Activated naive CD4-positive, alpha-beta T cell treated with anti-CD3 and anti-CD28 coated beads, Interleukin-2, amount 10 ng/mL, durations not matched to agents 7 days and 5 days (primary cell): ENCODE results near the gene CALD1.
A peak's percentile ranks its signal among the peaks of the same experiment; 100 is the strongest.

ENCODE experiments used
- CTCF ChIA-PET: fragments of 350-600 bp; sonication (Branson Sonifier 250); formaldehyde crosslinking; loops from one replicate; lab custom pipeline; 2021; ENCODE audit warnings: antibody characterized with exemption; lab: Charles Lee
- DNase-seq: peaks from one replicate; pipeline ENCODE4 v3.0.0-alpha.2; 2020
- H3K27ac Mint-ChIP-seq: one replicate; pipeline ENCODE4 v1.8.0; 2021; ENCODE audit warnings: mild to moderate bottlenecking, moderate library complexity, mixed read lengths
- H3K27me3 Mint-ChIP-seq: one replicate; pipeline ENCODE4 v1.8.0; 2021; ENCODE audit warnings: mild to moderate bottlenecking, mixed read lengths
- H3K36me3 Mint-ChIP-seq: one replicate; pipeline ENCODE4 v1.8.0; 2021; ENCODE audit warnings: mixed read lengths
- H3K4me1 Mint-ChIP-seq: one replicate; pipeline ENCODE4 v1.8.0; 2021; ENCODE audit warnings: mixed read lengths
- H3K4me3 Mint-ChIP-seq: one replicate; pipeline ENCODE4 v1.8.0; 2021; ENCODE audit warnings: mild to moderate bottlenecking, moderate library complexity, mixed read lengths
- H3K9me3 Mint-ChIP-seq: one replicate; pipeline ENCODE4 v1.8.0; 2021; ENCODE audit warnings: mixed read lengths

Gene CALD1

DNA sequence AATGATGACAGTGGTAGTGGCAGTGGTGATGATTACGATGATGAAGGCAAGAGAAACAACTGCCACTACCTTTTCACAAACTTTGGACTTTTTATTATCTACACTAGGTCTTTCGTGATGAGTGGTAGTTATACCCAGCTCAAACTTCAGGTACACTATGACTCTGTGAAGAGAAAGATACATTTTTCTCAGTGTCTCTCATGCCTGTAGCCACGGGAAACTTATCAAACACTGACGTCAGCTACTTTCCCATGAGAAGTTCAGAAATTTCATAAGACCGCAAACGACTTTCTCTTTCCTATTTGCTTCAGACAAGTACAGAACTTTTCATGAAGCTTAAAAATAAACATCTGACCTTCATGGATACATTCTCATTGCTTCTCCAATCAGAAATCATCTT lies 57.0 kb downstream of the CALD1 start:
- CTCF ChIA-PET = interaction anchor here (0.9 kb wide), 1 partner anchor 10 kb away, joined by 3 read pairs; no protein-coding TSS in a partner anchor
- no peaks in the 10 kb centered on the region for H3K4me1 Mint-ChIP-seq
- no peaks in the 10 kb centered on the region for H3K27me3 Mint-ChIP-seq
- H3K9me3 Mint-ChIP-seq = no peaks in the 10 kb centered on the region
- H3K36me3 Mint-ChIP-seq = no peaks in the 10 kb centered on the region
- H3K4me3 Mint-ChIP-seq = no peak overlapping the region
- H3K27ac Mint-ChIP-seq = no peak overlapping the region
- no peak for DNase-seq

DNA sequence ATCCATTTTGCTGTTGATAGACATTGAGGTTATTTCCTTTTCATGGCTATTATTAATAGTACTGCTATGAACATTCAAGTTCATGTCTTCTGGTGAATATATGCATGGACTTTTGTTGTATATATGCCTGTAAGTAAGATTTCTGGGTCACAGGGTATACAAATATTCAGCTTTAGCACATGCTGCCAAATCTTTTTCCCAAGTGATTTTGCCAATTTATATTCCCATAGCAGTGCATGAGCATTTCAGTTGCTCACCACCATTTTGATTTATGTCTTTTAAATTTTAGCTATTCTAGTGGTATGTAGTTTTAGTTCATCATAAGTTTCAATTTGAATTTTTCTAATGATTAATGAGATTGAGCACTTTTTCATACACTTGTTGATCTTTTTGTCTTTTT lies 59.9 kb downstream of the CALD1 start:
- DNase-seq = no peak
- Mint-ChIP-seq H3K36me3 (no peaks in the 10 kb centered on the region), H3K4me1 (no peaks in the 10 kb centered on the region), H3K27ac (no peak overlapping the region), H3K4me3 (no peak overlapping the region), H3K27me3 (peaks cover 3% of the 10 kb centered on the region), H3K9me3 (no peaks in the 10 kb centered on the region)
- CTCF ChIA-PET = no interaction called here

DNA sequence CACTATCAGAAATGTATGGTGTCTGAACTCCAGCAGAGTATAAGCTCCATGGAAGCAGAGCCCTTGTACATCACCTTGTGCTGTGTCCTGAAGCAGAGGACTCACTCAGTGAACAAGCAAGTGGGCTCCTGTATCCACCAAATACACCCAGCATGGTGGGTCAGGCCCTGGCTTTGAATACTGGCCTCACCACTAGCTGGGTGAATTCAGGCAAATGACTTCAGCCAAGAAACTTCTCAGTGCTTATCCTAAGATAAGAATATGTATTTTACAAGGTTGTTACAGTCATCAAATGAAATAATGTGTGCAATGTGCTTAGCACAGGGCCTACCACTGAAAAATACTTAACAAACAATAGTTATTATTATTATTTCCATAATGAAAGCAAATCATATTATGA lies 62.6 kb downstream of the CALD1 start:
- Mint-ChIP-seq H3K27me3 (peaks cover 3% of the 10 kb centered on the region), H3K4me1 (peaks cover 9% of the 10 kb centered on the region), H3K27ac (no peak overlapping the region), H3K9me3 (no peaks in the 10 kb centered on the region), H3K36me3 (peaks cover 2% of the 10 kb centered on the region), H3K4me3 (no peak overlapping the region)
- CTCF ChIA-PET = interaction anchor here (1.5 kb wide), 1 partner anchor 209 kb away, joined by 4 read pairs; no protein-coding TSS in a partner anchor
- no peak for DNase-seq

DNA sequence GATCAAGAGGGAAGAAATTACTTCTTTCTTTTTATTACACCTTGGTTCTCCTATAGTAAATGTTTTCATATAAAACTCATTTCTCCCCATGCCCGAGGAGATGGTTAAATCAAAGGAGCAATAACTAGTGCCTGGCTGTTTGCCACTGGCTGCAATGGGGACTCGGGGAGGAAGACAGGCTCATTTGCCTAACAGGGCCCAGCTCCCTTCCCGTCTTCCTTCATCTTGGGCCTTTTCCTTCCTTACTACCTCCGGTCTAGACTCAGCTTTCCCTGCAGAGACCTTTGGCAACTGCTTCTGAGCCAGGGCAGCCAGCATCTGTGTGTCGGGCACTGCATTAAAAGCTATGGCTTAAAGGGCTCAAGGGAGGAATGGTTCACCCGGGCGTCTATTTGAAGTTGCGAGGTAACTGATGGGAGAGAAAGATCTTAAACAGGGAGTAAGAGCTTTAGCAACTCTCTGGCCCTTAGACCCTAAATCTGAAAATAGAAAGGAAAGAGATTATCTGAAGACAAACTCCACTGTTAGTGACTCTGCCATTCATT lies 63.5 kb downstream of the CALD1 start:
- H3K9me3 Mint-ChIP-seq = no peaks in the 10 kb centered on the region
- peaks cover 9% of the 10 kb centered on the region for H3K4me1 Mint-ChIP-seq
- no peak for DNase-seq
- H3K36me3 Mint-ChIP-seq = peaks cover 2% of the 10 kb centered on the region
- no peak overlapping the region for H3K4me3 Mint-ChIP-seq
- CTCF ChIA-PET = interaction anchor here (1.5 kb wide), 1 partner anchor 210 kb away, joined by 4 read pairs; no protein-coding TSS in a partner anchor
- peaks cover 3% of the 10 kb centered on the region for H3K27me3 Mint-ChIP-seq
- H3K27ac Mint-ChIP-seq = no peak overlapping the region

DNA sequence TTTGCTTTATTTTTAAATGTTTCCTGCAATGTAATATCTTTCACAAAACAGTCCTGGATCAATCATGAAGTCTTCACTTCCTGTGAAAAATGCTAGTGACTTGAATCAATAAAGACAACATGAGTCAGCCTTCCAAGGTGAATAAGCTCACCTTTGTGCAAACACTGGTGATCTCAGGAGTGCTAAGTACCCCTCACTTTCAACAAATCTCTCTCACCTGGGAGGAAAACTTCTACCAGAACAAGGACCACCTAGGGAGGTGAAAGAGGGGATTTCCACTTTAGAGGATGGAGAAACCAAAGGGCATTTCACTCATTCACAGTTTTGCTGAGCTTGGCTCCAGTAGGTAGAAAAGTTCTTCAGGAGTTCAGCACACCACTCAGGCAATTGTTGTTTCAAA lies 64.8 kb downstream of the CALD1 start:
- peaks cover 9% of the 10 kb centered on the region for H3K4me1 Mint-ChIP-seq
- CTCF ChIA-PET = no interaction called here

DNA sequence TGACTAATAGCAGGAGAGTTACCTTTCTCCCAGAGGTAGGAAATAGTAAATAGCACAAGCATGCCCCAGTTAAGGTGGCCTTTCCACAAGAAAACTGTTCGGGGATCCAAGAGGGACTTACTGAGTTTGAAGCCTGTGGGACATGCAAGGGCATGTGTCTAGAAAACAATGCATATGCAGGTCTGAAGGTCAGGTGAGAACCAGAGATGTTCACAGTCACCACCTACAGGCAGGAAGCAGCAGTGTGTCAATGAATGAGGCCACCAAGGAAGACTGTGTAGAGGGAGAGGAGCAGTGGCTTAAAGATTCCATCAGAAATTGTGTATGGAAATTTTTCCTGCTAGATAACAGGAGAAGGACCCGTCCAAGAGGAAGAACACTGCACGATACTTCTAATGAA lies 66.0 kb downstream of the CALD1 start:
- no peak overlapping the region for H3K27ac Mint-ChIP-seq
- H3K27me3 Mint-ChIP-seq = peaks cover 3% of the 10 kb centered on the region
- no peaks in the 10 kb centered on the region for H3K9me3 Mint-ChIP-seq
- H3K4me3 Mint-ChIP-seq = no peak overlapping the region
- CTCF ChIA-PET = interaction anchor here (1.4 kb wide), 1 partner anchor 78 kb away, joined by 3 read pairs; no protein-coding TSS in a partner anchor
- peak; percentile 21 for DNase-seq
- peaks cover 2% of the 10 kb centered on the region for H3K36me3 Mint-ChIP-seq
- H3K4me1 Mint-ChIP-seq = peaks cover 15% of the 10 kb centered on the region

More for the DNA sequence above, 64.8 kb downstream of the CALD1 start:
- Mint-ChIP-seq H3K4me3 (no peak overlapping the region), H3K9me3 (no peaks in the 10 kb centered on the region), H3K36me3 (peaks cover 2% of the 10 kb centered on the region), H3K27ac (no peak overlapping the region), H3K27me3 (peaks cover 3% of the 10 kb centered on the region)
- no peak for DNase-seq

DNA sequence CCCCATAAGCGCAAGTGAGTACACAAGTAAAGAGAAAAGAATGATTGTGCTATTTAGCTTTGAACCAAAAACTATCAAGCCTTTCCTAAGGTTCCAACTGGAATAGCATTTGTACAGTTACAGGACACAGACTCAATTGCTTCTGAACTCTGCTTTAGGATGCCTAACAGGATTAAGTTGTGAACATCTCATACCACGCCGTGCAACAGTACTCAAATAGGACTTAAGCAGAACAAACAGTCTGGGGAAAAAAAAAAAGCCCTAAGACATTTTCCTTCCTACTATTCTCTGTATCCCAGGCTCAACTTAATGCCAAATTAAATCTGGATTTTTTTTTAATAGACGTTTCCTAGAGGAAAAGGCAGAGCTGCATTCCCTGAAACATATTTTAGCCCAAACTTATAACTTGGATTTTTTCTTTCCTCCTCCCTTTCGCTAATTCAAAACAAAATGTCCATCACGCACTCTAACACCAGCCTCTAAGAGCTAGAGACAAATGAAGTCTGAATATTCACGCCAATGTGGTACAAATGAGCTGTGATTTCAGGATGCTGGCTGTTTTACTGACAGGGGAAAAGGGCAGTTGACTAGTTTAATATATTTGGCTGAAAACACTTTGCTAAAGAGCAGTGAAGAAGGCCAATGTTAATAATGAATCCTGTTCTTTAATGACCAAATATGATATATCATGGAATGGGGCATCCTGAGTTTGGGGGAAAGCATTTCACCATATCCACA lies 68.6 kb downstream of the CALD1 start:
- peaks cover 6% of the 10 kb centered on the region for H3K36me3 Mint-ChIP-seq
- CTCF ChIA-PET = interaction anchor here (1.3 kb wide), 1 partner anchor 21 kb away, joined by 4 read pairs; no protein-coding TSS in a partner anchor
- peaks cover 1% of the 10 kb centered on the region for H3K27me3 Mint-ChIP-seq
- H3K4me3 Mint-ChIP-seq = no peak overlapping the region
- peaks cover 5% of the 10 kb centered on the region for H3K9me3 Mint-ChIP-seq
- no peak for DNase-seq
- peaks cover 28% of the 10 kb centered on the region for H3K4me1 Mint-ChIP-seq
- H3K27ac Mint-ChIP-seq = no peak overlapping the region

DNA sequence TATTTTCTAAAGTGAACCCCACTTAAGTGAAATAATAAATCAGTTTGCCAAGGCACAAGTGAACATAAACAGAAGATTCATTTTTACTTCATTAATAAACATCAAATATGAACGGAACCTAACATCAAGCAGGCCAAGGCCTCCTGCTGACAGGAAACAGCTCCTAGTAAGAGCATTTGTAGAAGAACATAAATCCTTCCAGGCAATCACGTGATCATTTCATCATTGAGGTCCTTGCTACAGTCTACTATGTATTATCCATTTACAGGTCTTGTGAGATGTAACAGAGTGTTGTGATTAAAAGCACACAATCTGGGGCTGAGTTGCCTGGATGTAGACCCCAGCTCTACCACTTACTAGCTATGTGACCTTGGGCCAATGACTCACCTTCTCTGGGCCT lies 70.6 kb downstream of the CALD1 start:
- CTCF ChIA-PET = no interaction called here
- DNase-seq = no peak
- no peak overlapping the region for H3K4me3 Mint-ChIP-seq
- H3K4me1 Mint-ChIP-seq = peaks cover 34% of the 10 kb centered on the region
- no peaks in the 10 kb centered on the region for H3K27me3 Mint-ChIP-seq
- peaks cover 10% of the 10 kb centered on the region for H3K9me3 Mint-ChIP-seq
- H3K36me3 Mint-ChIP-seq = peaks cover 15% of the 10 kb centered on the region
- no peak overlapping the region for H3K27ac Mint-ChIP-seq

DNA sequence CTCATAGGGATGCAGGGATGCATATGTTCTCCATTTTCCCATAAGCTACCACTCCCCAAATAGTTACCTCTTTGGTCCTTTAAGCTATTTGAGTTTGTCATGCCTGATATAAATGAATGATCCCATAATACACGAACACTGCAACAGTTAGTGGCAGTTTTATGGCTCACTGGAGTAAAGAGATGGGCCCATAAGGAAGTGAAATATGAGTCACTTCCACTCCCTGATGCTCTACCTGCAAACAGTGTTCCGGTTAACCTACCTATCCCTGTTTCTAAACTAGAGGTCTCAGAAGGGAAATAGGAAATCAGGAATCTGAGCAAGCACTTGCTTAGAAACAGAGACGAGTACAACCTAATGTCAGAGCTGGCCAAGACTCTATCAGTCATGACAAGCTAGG lies 71.7 kb downstream of the CALD1 start:
- Mint-ChIP-seq H3K27me3 (no peaks in the 10 kb centered on the region), H3K36me3 (peaks cover 24% of the 10 kb centered on the region), H3K9me3 (peaks cover 15% of the 10 kb centered on the region), H3K4me3 (no peak overlapping the region), H3K27ac (no peak overlapping the region), H3K4me1 (peaks cover 39% of the 10 kb centered on the region)
- no peak for DNase-seq
- CTCF ChIA-PET = interaction anchor here (0.6 kb wide), 1 partner anchor 18 kb away, joined by 3 read pairs; no protein-coding TSS in a partner anchor

DNA sequence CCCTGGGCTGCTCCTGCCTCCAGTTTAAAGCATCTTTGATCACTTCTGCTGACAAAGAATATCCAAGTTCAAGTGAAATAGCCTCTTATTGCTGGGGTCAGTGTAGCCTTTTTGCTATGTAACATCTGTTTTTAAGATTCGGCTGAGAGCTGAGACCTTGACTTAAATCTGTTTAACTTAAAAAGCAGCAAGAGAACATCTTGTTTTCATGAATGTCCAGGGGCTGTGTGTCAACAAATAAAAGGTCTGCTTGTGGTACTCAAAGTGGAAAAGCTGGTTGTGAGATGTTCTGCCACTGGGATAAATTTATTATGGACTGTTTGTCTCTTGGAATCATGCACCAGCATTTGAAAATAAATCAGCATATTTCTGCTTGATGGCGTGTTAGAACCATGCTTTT lies 73.2 kb downstream of the CALD1 start:
- peaks cover 49% of the 10 kb centered on the region for H3K4me1 Mint-ChIP-seq
- CTCF ChIA-PET = no interaction called here

DNA sequence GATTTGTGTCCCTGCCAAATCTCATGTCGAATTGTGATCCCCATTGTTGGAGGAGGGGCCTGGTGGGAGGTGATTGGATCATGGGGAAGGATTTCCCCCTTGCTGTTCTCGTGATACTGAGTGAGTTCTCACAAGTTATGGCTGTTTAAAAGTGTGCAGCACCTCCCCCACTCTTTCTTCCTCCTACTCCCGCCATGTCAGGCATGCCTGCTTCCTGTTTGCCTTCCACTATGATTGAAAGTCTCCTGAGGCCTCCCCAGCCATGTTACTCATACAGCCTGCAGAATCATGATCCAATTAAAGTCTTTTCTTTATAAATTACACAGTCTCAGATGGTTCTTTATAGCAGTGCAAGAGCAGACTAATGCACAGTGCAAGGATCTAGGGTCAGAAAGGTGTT lies 75.4 kb downstream of the CALD1 start:
- H3K4me3 Mint-ChIP-seq = no peak overlapping the region
- DNase-seq = no peak
- H3K4me1 Mint-ChIP-seq = peaks cover 50% of the 10 kb centered on the region
- H3K27me3 Mint-ChIP-seq = no peaks in the 10 kb centered on the region
- peak overlapping the region; percentile 20 for H3K27ac Mint-ChIP-seq
- peaks cover 32% of the 10 kb centered on the region for H3K36me3 Mint-ChIP-seq
- CTCF ChIA-PET = no interaction called here
- peaks cover 15% of the 10 kb centered on the region for H3K9me3 Mint-ChIP-seq

More for the DNA sequence above, 73.2 kb downstream of the CALD1 start:
- no peak overlapping the region for H3K27ac Mint-ChIP-seq
- no peak overlapping the region for H3K4me3 Mint-ChIP-seq
- no peak for DNase-seq
- H3K9me3 Mint-ChIP-seq = peaks cover 15% of the 10 kb centered on the region
- H3K27me3 Mint-ChIP-seq = no peaks in the 10 kb centered on the region
- peaks cover 22% of the 10 kb centered on the region for H3K36me3 Mint-ChIP-seq

DNA sequence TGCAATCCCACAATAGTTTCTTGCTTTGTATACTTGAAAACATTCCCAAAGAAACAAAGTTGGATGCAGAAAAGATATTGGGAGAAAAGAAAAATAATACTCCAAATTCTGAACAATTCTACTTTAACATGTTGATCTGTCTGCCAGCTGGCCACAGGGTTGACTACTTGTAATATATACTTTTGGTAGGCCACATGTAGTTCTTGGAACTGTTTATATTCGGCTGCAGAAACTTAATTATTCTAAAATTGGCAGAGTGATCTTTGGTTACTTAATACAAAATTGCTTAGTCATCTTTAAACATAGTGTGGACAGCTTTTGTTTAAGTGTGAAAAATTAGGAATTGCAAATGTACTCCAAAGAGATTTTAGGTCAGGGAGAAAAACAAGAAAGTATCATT lies 76.0 kb downstream of the CALD1 start:
- peak overlapping the region; percentile 84 for H3K27ac Mint-ChIP-seq
- DNase-seq = no peak
- H3K4me3 Mint-ChIP-seq = no peak overlapping the region
- CTCF ChIA-PET = interaction anchor here (0.8 kb wide), 1 partner anchor 8 kb away, joined by 4 read pairs; no protein-coding TSS in a partner anchor
- peaks cover 15% of the 10 kb centered on the region for H3K9me3 Mint-ChIP-seq
- H3K36me3 Mint-ChIP-seq = peaks cover 36% of the 10 kb centered on the region
- peaks cover 44% of the 10 kb centered on the region for H3K4me1 Mint-ChIP-seq
- no peaks in the 10 kb centered on the region for H3K27me3 Mint-ChIP-seq

DNA sequence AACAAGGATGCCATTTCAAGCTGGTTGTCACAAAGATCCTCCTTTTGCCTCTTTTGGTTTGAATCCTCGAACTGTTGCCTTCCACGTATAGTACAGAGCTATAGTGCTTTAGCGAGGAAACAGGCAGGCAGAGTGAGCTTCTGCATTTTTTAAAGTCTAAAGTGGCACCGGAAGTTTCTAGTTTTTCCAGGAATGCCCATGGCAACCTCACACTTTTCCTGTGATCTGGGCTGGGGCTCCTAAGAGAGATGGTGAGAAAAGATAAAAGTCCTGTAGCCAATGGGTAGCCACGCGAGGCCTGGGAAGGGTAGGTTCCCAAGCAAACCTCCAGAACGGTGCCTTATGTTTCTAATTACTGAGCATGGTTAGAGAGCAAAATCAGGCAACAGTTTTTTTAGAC lies 76.7 kb downstream of the CALD1 start:
- CTCF ChIA-PET = interaction anchor here (0.6 to 0.8 kb wide), 2 partner anchors 9 to 39 kb away, joined by 3 to 4 read pairs; no protein-coding TSS in a partner anchor
- Mint-ChIP-seq H3K27ac (peak overlapping the region; percentile 84), H3K9me3 (peaks cover 12% of the 10 kb centered on the region), H3K36me3 (peaks cover 39% of the 10 kb centered on the region), H3K4me3 (no peak overlapping the region), H3K4me1 (peaks cover 39% of the 10 kb centered on the region), H3K27me3 (no peaks in the 10 kb centered on the region)
- DNase-seq = no peak

DNA sequence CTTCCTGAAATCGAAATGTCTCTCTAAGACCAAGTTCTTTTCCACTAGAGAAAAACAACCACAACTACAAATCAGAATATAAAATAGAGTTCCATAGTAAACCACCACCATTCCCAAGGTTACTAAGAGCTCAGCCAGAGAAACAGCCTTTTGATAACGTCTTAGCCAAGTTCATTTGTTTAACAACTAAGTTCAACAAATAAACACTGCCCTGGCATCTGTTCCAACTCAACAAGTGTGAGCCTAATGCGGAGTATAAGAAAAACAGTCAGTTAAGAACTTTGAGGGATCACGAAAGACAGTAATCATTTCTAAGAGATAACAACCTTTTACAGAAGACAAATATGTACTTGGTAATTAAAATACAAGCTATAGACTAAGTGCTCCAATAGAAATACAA lies 77.3 kb downstream of the CALD1 start:
- peak overlapping the region; percentile 84 for H3K27ac Mint-ChIP-seq
- H3K36me3 Mint-ChIP-seq = peaks cover 43% of the 10 kb centered on the region

More for the DNA sequence above, 77.3 kb downstream of the CALD1 start:
- Mint-ChIP-seq H3K4me3 (peak overlapping the region; percentile 6), H3K27me3 (no peaks in the 10 kb centered on the region), H3K9me3 (peaks cover 11% of the 10 kb centered on the region), H3K4me1 (peaks cover 33% of the 10 kb centered on the region)
- DNase-seq = no peak
- CTCF ChIA-PET = no interaction called here
